WTC11 (cell line): ENCODE results near the gene SPRED2.

Source experiments
- FOXJ3 ChIP-seq: sonication (generic); formaldehyde crosslinking; IDR thresholded peaks from 2 replicates; pipeline ENCODE4 v1.9.0; 2021; ENCODE audit warnings: missing genetic modification reagents, mild to moderate bottlenecking, borderline replicate concordance
- FOXP1 ChIP-seq: sonication (generic); formaldehyde crosslinking; IDR thresholded peaks from 2 replicates; pipeline ENCODE4 v1.8.0; 2022; ENCODE audit warnings: missing genetic modification reagents, mild to moderate bottlenecking, moderate library complexity, borderline replicate concordance
- JUN ChIP-seq: sonication (generic); formaldehyde crosslinking; IDR thresholded peaks from 2 replicates; pipeline ENCODE4 v1.8.0; 2023; ENCODE audit warnings: mild to moderate bottlenecking, missing genetic modification reagents
- KAT7 ChIP-seq: sonication (generic); formaldehyde crosslinking; IDR thresholded peaks from 2 replicates; pipeline ENCODE4 v1.8.1; 2023; ENCODE audit warnings: missing genetic modification reagents, mild to moderate bottlenecking, borderline replicate concordance
- RELA ChIP-seq: sonication (generic); formaldehyde crosslinking; IDR thresholded peaks from 2 replicates; pipeline ENCODE4 v1.8.1; 2022; ENCODE audit warnings: missing genetic modification reagents, mild to moderate bottlenecking, borderline replicate concordance
- TP53 ChIP-seq: sonication (generic); formaldehyde crosslinking; IDR thresholded peaks from 2 replicates; pipeline ENCODE4 v1.8.1; 2023; ENCODE audit warnings: mild to moderate bottlenecking, missing genetic modification reagents
- TF ChIP-seq, protein P1 (sequence below): sonication (generic); formaldehyde crosslinking; IDR thresholded peaks from 2 replicates; pipeline ENCODE4 v1.8.1; 2023; ENCODE audit warnings: mild to moderate bottlenecking, missing genetic modification reagents
- TF ChIP-seq, protein P2 (sequence below): fragments of 200-600 bp; IDR thresholded peaks from 2 replicates; pipeline ENCODE4 v1.8.0; 2022; ENCODE audit warnings: antibody characterized with exemption
- TF ChIP-seq, protein P3 (sequence below): sonication (generic); formaldehyde crosslinking; IDR thresholded peaks from 2 replicates; pipeline ENCODE4 v1.8.1; 2023; ENCODE audit warnings: mild to moderate bottlenecking, missing genetic modification reagents, moderate library complexity
- TF ChIP-seq, protein P4 (sequence below): sonication (generic); formaldehyde crosslinking; IDR thresholded peaks from 2 replicates; pipeline ENCODE4 v1.8.1; 2023; ENCODE audit warnings: mild to moderate bottlenecking, moderate library complexity, missing genetic modification reagents

DNA sequence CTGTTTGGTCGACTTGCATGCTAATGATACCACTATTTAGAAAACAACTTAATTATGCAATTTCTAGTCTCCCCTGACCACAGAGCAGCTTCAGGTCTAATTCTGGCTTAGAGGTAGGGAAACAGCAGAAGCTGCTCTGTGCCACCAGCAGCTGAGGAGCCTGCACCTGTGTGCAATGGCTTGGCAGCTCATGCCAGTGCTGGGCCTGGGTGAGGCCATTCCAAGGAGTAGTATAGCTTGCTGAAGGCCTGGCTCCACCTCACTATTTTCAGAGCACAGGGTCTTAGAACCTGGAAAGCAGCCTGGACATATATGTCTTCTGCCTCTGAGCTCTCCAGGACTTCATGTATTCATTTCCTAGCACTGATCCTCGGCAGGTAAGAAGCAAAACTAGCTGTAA, 62.8 kb downstream of the SPRED2 start:
- TF ChIP-seq JUN (CRISPR knock-in tag), result no peak
- TF ChIP-seq, protein P1, sequence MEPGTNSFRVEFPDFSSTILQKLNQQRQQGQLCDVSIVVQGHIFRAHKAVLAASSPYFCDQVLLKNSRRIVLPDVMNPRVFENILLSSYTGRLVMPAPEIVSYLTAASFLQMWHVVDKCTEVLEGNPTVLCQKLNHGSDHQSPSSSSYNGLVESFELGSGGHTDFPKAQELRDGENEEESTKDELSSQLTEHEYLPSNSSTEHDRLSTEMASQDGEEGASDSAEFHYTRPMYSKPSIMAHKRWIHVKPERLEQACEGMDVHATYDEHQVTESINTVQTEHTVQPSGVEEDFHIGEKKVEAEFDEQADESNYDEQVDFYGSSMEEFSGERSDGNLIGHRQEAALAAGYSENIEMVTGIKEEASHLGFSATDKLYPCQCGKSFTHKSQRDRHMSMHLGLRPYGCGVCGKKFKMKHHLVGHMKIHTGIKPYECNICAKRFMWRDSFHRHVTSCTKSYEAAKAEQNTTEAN (CRISPR knock-in tag), result no peak
- TF ChIP-seq, protein P2, sequence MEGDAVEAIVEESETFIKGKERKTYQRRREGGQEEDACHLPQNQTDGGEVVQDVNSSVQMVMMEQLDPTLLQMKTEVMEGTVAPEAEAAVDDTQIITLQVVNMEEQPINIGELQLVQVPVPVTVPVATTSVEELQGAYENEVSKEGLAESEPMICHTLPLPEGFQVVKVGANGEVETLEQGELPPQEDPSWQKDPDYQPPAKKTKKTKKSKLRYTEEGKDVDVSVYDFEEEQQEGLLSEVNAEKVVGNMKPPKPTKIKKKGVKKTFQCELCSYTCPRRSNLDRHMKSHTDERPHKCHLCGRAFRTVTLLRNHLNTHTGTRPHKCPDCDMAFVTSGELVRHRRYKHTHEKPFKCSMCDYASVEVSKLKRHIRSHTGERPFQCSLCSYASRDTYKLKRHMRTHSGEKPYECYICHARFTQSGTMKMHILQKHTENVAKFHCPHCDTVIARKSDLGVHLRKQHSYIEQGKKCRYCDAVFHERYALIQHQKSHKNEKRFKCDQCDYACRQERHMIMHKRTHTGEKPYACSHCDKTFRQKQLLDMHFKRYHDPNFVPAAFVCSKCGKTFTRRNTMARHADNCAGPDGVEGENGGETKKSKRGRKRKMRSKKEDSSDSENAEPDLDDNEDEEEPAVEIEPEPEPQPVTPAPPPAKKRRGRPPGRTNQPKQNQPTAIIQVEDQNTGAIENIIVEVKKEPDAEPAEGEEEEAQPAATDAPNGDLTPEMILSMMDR, result no peak
- no peak for TF ChIP-seq RELA (CRISPR knock-in tag)
- TF ChIP-seq, protein P3, sequence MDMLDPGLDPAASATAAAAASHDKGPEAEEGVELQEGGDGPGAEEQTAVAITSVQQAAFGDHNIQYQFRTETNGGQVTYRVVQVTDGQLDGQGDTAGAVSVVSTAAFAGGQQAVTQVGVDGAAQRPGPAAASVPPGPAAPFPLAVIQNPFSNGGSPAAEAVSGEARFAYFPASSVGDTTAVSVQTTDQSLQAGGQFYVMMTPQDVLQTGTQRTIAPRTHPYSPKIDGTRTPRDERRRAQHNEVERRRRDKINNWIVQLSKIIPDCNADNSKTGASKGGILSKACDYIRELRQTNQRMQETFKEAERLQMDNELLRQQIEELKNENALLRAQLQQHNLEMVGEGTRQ (CRISPR knock-in tag), result no peak
- TF ChIP-seq FOXJ3, result no peak
- TF ChIP-seq FOXP1 (CRISPR knock-in tag), result no peak
- no peak for TF ChIP-seq KAT7 (CRISPR knock-in tag)
- TF ChIP-seq, protein P4, sequence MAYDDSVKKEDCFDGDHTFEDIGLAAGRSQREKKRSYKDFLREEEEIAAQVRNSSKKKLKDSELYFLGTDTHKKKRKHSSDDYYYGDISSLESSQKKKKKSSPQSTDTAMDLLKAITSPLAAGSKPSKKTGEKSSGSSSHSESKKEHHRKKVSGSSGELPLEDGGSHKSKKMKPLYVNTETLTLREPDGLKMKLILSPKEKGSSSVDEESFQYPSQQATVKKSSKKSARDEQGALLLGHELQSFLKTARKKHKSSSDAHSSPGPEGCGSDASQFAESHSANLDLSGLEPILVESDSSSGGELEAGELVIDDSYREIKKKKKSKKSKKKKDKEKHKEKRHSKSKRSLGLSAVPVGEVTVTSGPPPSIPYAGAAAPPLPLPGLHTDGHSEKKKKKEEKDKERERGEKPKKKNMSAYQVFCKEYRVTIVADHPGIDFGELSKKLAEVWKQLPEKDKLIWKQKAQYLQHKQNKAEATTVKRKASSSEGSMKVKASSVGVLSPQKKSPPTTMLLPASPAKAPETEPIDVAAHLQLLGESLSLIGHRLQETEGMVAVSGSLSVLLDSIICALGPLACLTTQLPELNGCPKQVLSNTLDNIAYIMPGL (CRISPR knock-in tag), result no peak
- TF ChIP-seq TP53, result no peak
